ENCODE measurements around the gene ARSB.

- TF ChIP-seq CTCF (IDR thresholded peaks at IDR 0.05; ENCODE audit: low read depth, low read length, poor library complexity, severe bottlenecking) (no peak), EZH2phosphoT487 (IDR thresholded peaks at IDR 0.05; ENCODE audit: borderline replicate concordance, low read length) (no peak)
Observed at GRCh38 chr5:78821536-78822021, 163.5 kb downstream of the ARSB start.
